Kidney (tissue), 14 donors: Measurements from ENCODE around the gene GPN3. TPM values are rescaled to one million over a fixed set of nuclear protein-coding genes. Genes with fewer than 3 reads are reported as not detected.
"Not testable (repeated sequence)": the region's sequence is repeated elsewhere in the genome, so short reads cannot be mapped to it uniquely, and the experiment has no call there.

Experiments used
- DNase-seq, 5 donors: peaks; one replicate each; pipeline ENCODE4 v3.0.0-alpha.2; 2013 to 2020
- FAIRE-seq: peaks from 2 replicates; lab custom pipeline; 2012; peaks lifted over from hg19 to GRCh38; lab: Jason Lieb, UNC
- H3K27ac ChIP-seq, 2 donors: one replicate each; pipeline ENCODE4 v1.7.0; 2013; ENCODE audit warnings: low read depth in 2 of 2, low read length in 2 of 2, inconsistent platforms in 1 of 2
- H3K27me3 ChIP-seq: one replicate; pipeline ENCODE4 v1.7.1; 2013; ENCODE audit warnings: low read length, inconsistent platforms; ENCODE audit not compliant: control insufficient read depth, insufficient read depth
- H3K36me3 ChIP-seq, 3 donors: one replicate each; pipeline versions ENCODE4 v1.7.0 to v1.7.1; 2013; ENCODE audit warnings: low read length in 3 of 3, control low read depth in 1 of 3, inconsistent platforms in 1 of 3; ENCODE audit not compliant: insufficient read depth in 3 of 3, control insufficient read depth in 2 of 3
- H3K4me1 ChIP-seq, 3 donors: one replicate each; pipeline versions ENCODE4 v1.7.0 to v1.7.1; 2013; ENCODE audit warnings: low read length in 3 of 3, inconsistent platforms in 1 of 3, low read depth in 1 of 3; ENCODE audit not compliant: control insufficient read depth in 2 of 3, insufficient read depth in 2 of 3
- H3K4me3 ChIP-seq, 3 donors: one replicate each; pipeline versions ENCODE4 v1.7.0 to v1.8.1; 2013; ENCODE audit warnings: low read length in 3 of 3, control low read depth in 1 of 3, inconsistent platforms in 1 of 3
- H3K9ac ChIP-seq, 3 donors: one replicate each; pipeline versions ENCODE4 v1.7.0 to v1.7.1; 2013; ENCODE audit warnings: low read length in 3 of 3, control low read depth in 1 of 3, inconsistent platforms in 1 of 3
- H3K9me3 ChIP-seq, 3 donors: one replicate each; pipeline versions ENCODE4 v1.7.0 to v1.7.1; 2013; ENCODE audit warnings: low read length in 3 of 3, control low read depth in 1 of 3, inconsistent platforms in 1 of 3; ENCODE audit not compliant: control insufficient read depth in 2 of 3, insufficient read depth in 1 of 3
- CTCF ChIP-seq: IDR thresholded peaks from 3 replicates; pipeline ENCODE4 v1.5.1; 2012; ENCODE audit warnings: mild to moderate bottlenecking, moderate library complexity, borderline replicate concordance; ENCODE audit not compliant: insufficient read depth; ENCODE audit errors: extremely low read depth
- intact Hi-C: fragments of 100-400 bp; cut with DNase I; formaldehyde crosslinking; loops from one replicate; pipeline ENCODE4 v1.11.1; 2022
- polyA plus RNA-seq: library from polyadenylated mRNA; stranded (reverse); fragments of 350-450 nt; fragmentation: Illumina TruSeq; extraction: RNeasy Lipid Tissue Mini Kit (QIAGEN cat#74804); gene quantifications from one replicate; pipeline ENCODE4 v1.2.3, GENCODE V29; 2014; ENCODE audit warnings: low read depth, low replicate concordance; ENCODE audit not compliant: insufficient read depth
- total RNA-seq: library from RNA; stranded (reverse); fragmentation: NEBNext Ultra II Directional; extraction: Animal tissue kit (Norgen Biotek cat#: 25700); gene quantifications from one replicate; pipeline ENCODE4 v1.2.1, GENCODE V29; 2021
- donor health status: control.
- donor health status: control.
- donor health status: control.
- donor health status: control.
- donor health status: control.
- donor health status: DM: yes; HTN: yes; CAD: no.
- donor health status: Normal renal cell carcinoma (clear cell type).

Gene GPN3
- total and polyA plus RNA-seq, 2 donors from 2014 or later = 27.4 to 31.3 TPM

- DNase-seq (no peak), FAIRE-seq (no peak)
- Histone ChIP-seq H3K4me1 (no peaks in the 10 kb centered on the region), H3K9me3 (no peaks in the 10 kb centered on the region), H3K27ac (no peak overlapping the region), H3K9ac (no peak overlapping the region), H3K36me3 (no peaks in the 10 kb centered on the region), H3K27me3 (no peaks in the 10 kb centered on the region), H3K4me3 (no peak overlapping the region)
- TF ChIP-seq CTCF = no peak
- intact Hi-C loops = loop anchor here (10.0 kb wide), 1 partner anchor 329 kb away; no protein-coding TSS in a partner anchor
Observed at GRCh38 chr12:110424237-110424636, 43.8 kb downstream of the GPN3 start.

GRCh38 chr12:110421701-110422100 lies 46.4 kb downstream of the GPN3 start:
- Histone ChIP-seq H3K9ac (no peak overlapping the region), H3K27me3 (no peaks in the 10 kb centered on the region), H3K4me1 (no peaks in the 10 kb centered on the region), H3K4me3 (no peak overlapping the region), H3K36me3 (no peaks in the 10 kb centered on the region), H3K27ac (no peak overlapping the region), H3K9me3 (no peaks in the 10 kb centered on the region)
- TF ChIP-seq CTCF = no peak
- DNase-seq (no peak), FAIRE-seq (no peak)
- intact Hi-C loops = loop anchor here (10.0 kb wide), 1 partner anchor 327 kb away; no protein-coding TSS in a partner anchor

GRCh38 chr12:110421159-110421661 lies 46.8 kb downstream of the GPN3 start:
- intact Hi-C loops = loop anchor here (10.0 kb wide), 1 partner anchor 326 kb away; no protein-coding TSS in a partner anchor

GRCh38 chr12:110420644-110421043 lies 47.4 kb downstream of the GPN3 start:
- FAIRE-seq, H3K4me1 ChIP-seq, DNase-seq, H3K27me3 ChIP-seq, H3K9me3 ChIP-seq, H3K9ac ChIP-seq, H3K27ac ChIP-seq, H3K36me3 ChIP-seq, H3K4me3 ChIP-seq: not testable (repeated sequence)
- intact Hi-C loops = loop anchor here (10.0 kb wide), 1 partner anchor 326 kb away; no protein-coding TSS in a partner anchor

More at GRCh38 chr12:110421159-110421661, 46.8 kb downstream of the GPN3 start:
- no peak for TF ChIP-seq CTCF
- Histone ChIP-seq H3K9ac (no peak overlapping the region), H3K9me3 (no peaks in the 10 kb centered on the region), H3K27ac (no peak overlapping the region), H3K4me3 (no peak overlapping the region), H3K27me3 (no peaks in the 10 kb centered on the region), H3K36me3 (no peaks in the 10 kb centered on the region), H3K4me1 (no peaks in the 10 kb centered on the region)
- FAIRE-seq = no peak
- DNase-seq = no peak

GRCh38 chr12:110417113-110417512 lies 50.9 kb downstream of the GPN3 start:
- H3K36me3 ChIP-seq, intact Hi-C loops, H3K4me3 ChIP-seq, DNase-seq, FAIRE-seq, H3K27ac ChIP-seq, H3K9me3 ChIP-seq, H3K9ac ChIP-seq, H3K27me3 ChIP-seq, H3K4me1 ChIP-seq: not testable (repeated sequence)

- H3K27ac ChIP-seq, H3K27me3 ChIP-seq, H3K4me1 ChIP-seq, intact Hi-C loops, H3K9ac ChIP-seq, H3K9me3 ChIP-seq, H3K4me3 ChIP-seq, DNase-seq, H3K36me3 ChIP-seq, FAIRE-seq: not testable (repeated sequence)
Observed at GRCh38 chr12:110410086-110410485, 58.0 kb downstream of the GPN3 start.
